DMS53 treated with DMSO at 0.1 percent for 48 hours (cell line): ENCODE measurements around the gene SMC4.

Experiments used
- DNase-seq: peaks from one replicate; lab custom pipeline; 2025; ENCODE audit not compliant: unreplicated experiment; lab: John Stamatoyannopoulos, UW

SMC4 gene

DNA sequence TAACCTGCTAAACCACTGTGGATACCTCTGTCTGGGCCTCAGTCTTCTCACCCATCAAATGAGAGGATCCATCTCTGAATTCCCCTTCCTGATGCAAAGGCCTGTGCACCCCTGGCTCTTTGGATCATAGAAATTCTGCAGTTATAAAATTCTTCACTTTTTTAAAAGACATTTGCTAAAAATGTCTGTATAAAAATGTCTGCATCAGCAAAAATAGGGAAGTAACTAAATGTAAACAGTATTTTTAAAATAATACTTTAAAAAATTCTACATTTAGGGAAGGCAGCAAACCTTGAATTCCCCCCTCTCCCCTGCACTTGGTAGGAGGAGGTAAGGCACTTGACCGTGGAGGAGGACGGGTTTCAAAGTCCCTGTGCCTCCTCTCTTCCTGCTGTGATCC is 75.7 kb downstream of the SMC4 start:
- DNase-seq = no peak

DNA sequence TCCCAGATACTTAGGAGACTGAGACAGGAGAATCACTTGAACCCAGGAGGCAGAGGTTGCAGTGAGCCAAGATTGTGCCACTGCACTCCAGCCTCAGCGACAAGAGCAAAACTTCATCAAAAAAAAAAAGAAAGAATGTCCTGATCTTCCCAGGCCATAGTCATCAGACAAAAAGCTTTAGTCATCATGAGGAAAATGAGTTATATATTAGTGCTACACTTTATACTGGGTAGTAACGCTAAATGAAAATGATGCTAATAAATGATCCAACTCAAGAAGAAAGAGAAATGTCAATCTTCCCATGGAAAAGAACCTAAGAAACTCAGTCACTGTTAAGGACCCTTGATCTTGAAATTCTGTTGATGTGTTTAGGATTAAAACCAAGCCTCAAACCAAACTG is 76.4 kb downstream of the SMC4 start:
- DNase-seq = no peak

DNA sequence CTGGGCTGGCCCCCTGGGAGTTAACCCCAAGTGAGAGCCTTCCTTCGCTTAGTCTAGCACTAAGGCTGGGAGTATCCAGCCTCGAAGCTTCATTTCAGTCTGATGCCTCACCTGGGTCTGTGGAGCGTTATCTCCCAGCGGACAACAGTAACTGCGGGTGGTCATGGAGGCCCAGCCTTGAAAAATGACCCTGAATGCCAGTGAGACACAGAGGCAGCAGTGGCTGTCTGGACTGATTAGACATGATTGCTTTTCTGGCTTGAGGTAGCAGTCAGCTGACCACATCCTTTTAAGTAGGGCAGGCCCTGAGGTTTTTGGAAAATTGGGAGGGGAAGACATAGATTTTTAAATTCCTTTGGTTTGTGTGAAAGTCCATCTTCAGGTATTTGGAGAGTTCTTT is 78.3 kb downstream of the SMC4 start:
- DNase-seq = no peak

DNA sequence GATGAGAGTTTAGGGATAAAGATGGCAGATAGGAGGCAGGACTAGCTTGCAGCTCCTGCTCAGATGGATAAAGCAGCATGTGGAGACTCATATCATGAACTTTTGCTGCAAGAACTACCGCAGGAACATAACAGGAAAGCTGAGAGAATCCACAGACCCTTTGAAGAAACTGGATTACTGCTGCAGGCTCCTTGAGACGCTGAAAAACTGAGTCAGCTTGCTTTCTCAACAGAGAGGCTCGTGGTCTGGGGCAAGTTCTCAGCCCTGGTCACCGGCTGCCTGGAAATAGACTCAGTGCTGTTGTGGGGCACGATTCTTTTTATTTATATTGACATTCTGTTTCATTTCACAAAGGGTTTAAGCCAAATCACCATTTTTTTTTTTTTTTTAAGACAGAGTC is 78.9 kb downstream of the SMC4 start:
- no peak for DNase-seq

DNA sequence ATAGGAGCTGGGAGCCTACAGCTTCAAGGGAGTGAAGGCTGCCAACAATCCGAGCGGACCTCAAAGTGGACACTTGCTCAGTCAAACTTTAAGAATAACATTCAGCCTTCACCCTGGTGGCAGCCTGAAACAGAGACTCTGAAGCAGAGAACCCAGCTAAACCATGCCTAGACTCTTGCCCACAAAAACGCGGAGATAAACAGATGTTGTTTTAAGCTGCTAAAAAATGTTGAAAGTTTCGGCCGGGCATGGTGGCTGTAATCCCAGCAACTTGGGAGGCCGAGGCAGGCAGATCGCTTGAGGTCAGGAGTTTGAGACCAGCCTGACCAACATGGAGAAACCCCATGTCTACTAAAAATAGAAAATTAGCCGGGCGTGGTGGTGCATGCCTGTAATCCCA is 79.9 kb downstream of the SMC4 start:
- no peak for DNase-seq

DNA sequence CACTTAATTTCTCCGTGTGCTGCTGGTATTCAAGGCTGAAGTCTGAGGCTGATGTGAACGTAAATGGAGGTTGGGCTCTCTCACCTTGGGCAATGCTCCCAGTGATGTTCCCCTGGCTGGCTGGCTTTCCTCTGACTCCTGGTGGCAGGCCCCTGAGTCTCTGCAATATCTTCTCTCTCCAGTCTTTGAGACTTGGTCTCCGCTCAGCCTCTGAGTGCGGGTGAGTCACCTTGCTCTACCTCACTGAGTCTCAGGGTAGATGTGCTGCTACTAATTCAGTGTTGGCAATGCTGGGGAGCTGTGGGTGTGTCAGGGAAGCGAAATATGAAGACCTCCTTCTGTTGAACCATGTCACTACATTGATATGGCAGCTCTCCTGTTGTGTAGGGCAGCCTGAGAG is 81.5 kb downstream of the SMC4 start:
- no peak for DNase-seq

DNA sequence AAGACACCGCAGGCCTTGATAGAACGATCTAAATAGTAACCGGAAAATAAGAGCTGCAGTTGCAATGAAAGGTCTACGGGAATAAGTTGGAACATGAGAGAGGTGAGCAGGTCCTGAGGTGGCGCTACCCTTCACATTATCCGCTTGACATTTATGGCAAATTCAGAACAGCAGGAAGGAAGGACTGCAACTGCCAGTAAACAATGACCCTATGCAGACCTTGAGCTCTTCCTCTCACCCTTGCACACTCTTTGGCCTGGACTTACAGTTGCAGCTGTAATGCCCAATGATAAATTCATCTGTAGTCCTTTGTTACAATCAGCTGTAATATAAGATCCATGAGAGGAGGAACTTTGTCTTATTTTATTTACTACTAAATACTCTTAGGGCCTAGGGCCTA is 82.4 kb downstream of the SMC4 start:
- DNase-seq = no peak

DNA sequence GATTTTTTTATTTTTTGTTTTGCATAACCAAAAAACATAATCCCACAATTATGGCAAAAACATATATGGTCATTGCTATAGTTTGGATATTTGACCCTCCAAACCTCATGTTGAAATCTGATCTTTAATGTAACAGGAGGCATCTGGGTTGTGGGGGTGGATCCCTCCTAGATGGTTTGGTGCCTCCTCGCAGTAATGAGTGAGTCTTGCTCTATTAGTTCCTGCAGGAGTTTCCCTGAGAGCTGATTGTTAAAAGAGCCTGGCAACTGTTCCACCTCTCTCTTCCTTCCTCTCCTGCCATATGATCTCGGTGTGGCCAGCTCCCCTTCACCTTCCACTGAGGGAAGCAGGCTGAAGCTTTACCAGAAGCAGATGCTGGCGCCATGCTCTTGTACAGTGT is 83.3 kb downstream of the SMC4 start:
- DNase-seq = no peak
